GM12872 (cell line): ENCODE measurements around the gene MAGEA12.
"Not testable (repeated sequence)": the region's sequence is repeated elsewhere in the genome, so short reads cannot be mapped to it uniquely, and the experiment has no call there.

Experiments used
- TF ChIP-seq, protein P1 (sequence below): IDR thresholded peaks from 3 replicates; pipeline ENCODE4 v1.5.1; 2011; ENCODE audit warnings: low read depth, mild to moderate bottlenecking, low read length, moderate library complexity; ENCODE audit not compliant: insufficient read depth

The MAGEA12 gene

GRCh38 chrX:152733261-152733975, at the start of gene MAGEA12, which contains the start of gene CSAG1:
Gene MAGEA12 (plus strand): TSS chrX:152733757. CDS start chrX:152736162, 2,405 bp downstream.
Gene CSAG1 (minus strand): TSS chrX:152733721. CDS start chrX:152732460, 1,261 bp downstream.
- TF ChIP-seq, protein P1, sequence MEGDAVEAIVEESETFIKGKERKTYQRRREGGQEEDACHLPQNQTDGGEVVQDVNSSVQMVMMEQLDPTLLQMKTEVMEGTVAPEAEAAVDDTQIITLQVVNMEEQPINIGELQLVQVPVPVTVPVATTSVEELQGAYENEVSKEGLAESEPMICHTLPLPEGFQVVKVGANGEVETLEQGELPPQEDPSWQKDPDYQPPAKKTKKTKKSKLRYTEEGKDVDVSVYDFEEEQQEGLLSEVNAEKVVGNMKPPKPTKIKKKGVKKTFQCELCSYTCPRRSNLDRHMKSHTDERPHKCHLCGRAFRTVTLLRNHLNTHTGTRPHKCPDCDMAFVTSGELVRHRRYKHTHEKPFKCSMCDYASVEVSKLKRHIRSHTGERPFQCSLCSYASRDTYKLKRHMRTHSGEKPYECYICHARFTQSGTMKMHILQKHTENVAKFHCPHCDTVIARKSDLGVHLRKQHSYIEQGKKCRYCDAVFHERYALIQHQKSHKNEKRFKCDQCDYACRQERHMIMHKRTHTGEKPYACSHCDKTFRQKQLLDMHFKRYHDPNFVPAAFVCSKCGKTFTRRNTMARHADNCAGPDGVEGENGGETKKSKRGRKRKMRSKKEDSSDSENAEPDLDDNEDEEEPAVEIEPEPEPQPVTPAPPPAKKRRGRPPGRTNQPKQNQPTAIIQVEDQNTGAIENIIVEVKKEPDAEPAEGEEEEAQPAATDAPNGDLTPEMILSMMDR, result no peak

DNA sequence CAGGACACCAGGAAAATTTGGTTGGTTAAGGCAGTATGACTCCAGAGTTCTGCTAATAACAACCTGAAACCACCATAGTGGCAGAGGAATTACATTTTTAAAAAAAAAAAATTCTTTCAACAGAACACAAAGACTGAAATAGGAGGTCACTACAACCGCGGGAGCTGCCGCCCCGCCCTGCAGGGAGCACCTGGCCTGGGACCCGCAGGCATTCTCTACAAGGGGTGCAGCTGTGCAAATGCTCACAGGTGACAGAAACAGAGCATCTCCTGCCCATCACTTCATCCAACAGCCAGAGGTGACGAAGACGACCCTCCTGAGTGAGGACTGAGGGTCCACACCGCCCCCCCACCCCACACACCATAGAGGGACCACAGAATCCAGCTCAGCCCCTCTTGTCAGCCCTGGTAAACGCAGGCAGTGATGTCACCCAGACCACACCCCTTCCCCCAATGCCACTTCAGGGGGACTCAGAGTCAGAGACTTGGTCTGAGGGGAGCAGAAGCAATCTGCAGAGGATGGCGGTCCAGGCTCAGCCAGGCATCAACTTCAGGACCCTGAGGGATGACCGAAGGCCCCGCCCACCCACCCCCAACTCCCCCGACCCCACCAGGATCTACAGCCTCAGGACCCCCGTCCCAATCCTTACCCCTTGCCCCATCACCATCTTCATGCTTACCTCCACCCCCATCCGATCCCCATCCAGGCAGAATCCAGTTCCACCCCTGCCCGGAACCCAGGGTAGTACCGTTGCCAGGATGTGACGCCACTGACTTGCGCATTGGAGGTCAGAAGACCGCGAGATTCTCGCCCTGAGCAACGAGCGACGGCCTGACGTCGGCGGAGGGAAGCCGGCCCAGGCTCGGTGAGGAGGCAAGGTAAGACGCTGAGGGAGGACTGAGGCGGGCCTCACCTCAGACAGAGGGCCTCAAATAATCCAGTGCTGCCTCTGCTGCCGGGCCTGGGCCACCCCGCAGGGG, 35.3 kb upstream of the MAGEA12 start, which contains the start of gene MAGEA3:
MAGEA3 (plus strand) TSS at position 843 of the 980 bp plus-strand sequence. CDS start 2,039 bp downstream, outside the sequence.
- TF ChIP-seq, protein P1, result not testable (repeated sequence)

GRCh38 chrX:152709173-152709572, 24.4 kb upstream of the MAGEA12 start, which contains the start of gene CSAG2:
Gene CSAG2 (minus strand): TSS chrX:152709273. CDS start chrX:152709112, 161 bp downstream.
- TF ChIP-seq, protein P1, result not testable (repeated sequence)

DNA sequence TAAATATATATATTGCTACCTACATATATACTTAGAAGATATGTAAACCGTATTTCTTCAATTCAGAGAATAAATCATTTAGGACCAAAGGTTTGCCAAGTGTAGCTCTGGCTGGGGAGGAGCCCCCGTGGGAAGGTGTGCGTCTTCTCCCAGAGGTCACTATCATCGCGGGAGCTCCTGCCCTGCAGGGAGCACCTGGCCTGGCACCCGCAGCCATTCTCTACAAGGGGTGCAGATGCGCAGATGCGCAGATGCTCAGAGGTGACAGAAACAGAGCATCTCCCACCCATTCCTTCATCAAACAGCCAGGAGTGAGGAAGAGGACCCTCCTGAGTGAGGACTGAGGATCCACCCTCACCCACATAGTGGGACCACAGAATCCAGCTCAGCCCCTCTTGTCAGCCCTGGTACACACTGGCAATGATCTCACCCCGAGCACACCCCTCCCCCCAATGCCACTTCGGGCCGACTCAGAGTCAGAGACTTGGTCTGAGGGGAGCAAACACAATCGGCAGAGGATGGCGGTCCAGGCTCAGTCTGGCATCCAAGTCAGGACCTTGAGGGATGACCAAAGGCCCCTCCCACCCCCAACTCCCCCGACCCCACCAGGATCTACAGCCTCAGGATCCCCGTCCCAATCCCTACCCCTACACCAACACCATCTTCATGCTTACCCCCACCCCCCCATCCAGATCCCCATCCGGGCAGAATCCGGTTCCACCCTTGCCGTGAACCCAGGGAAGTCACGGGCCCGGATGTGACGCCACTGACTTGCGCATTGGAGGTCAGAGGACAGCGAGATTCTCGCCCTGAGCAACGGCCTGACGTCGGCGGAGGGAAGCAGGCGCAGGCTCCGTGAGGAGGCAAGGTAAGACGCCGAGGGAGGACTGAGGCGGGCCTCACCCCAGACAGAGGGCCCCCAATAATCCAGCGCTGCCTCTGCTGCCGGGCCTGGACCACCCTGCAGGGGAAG, 19.5 kb upstream of the MAGEA12 start, which contains the start of gene MAGEA2B:
MAGEA2B (plus strand) TSS at position 814 of the 973 bp plus-strand sequence. CDS start 2,479 bp downstream, outside the sequence.
- TF ChIP-seq, protein P1, result not testable (repeated sequence)

GRCh38 chrX:152725409-152725808, 8.1 kb upstream of the MAGEA12 start:
- TF ChIP-seq, protein P1, result no peak

DNA sequence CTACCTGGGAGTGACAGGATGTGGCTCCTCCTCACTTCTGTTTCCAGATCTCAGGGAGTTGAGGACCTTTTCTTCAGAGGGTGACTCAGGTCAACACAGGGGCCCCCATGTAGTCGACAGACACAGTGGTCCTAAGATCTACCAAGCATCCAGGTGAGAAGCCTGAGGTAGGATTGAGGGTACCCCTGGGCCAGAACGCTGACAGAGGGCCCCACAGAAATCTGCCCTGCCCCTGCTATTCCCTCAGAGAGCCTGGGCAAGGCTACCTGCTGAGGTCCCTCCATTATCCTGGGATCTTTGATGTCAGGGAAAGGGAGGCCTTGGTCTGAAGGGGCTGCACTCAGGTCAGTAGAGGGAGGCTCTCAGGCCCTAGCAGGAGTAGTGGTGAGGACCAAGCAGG, 1.5 kb downstream of the MAGEA12 start:
- TF ChIP-seq, protein P1, result no peak
